BLaER1 (cell line): ENCODE measurements around the gene CREM.

Source experiments
- H3K27ac ChIP-seq: shearing (Covaris generic); formaldehyde crosslinking; 2 replicates; pipeline ENCODE4 v1.8.1; 2022
- H3K27me3 ChIP-seq: shearing (Covaris generic); formaldehyde crosslinking; 2 replicates; pipeline ENCODE4 v1.8.1; 2022
- H3K36me3 ChIP-seq: shearing (Covaris generic); formaldehyde crosslinking; 2 replicates; pipeline ENCODE4 v1.8.1; 2022
- H3K4me1 ChIP-seq: shearing (Covaris generic); formaldehyde crosslinking; 2 replicates; pipeline ENCODE4 v1.8.1; 2022
- H3K4me2 ChIP-seq: shearing (Covaris generic); formaldehyde crosslinking; 2 replicates; pipeline ENCODE4 v1.8.1; 2022
- H3K4me3 ChIP-seq: shearing (Covaris generic); formaldehyde crosslinking; 2 replicates; pipeline ENCODE4 v1.8.1; 2022
- H3K9ac ChIP-seq: shearing (Covaris generic); formaldehyde crosslinking; 2 replicates; pipeline ENCODE4 v1.8.1; 2022
- H3K9me3 ChIP-seq: shearing (Covaris generic); formaldehyde crosslinking; 2 replicates; pipeline ENCODE4 v1.8.1; 2022
- H4K20me1 ChIP-seq: shearing (Covaris generic); formaldehyde crosslinking; 2 replicates; pipeline ENCODE4 v1.8.1; 2022
- Cebpa-rat ChIP-seq: shearing (Covaris generic); IDR thresholded peaks from 2 replicates; pipeline ENCODE4 v1.8.1; 2022

CREM gene

DNA sequence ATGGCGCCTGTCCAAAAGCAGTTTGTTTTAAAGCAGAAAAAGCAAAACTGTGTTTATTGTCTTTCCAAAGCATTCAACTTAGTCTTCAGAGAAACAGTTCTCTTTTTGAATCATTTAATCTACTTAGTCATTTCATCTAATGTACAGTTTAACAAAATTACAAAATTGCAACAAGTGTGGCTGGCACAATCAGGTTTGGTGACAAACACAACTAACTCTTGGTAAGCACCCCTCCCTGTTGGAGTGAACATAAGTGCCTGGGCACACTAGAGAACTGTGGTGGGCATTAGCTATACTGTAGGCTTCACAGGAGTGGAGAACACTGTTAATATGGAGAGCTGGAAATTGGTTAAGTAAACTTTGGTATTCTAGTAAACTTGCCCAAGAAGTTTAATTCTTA is 6.9 kb downstream of the CREM start:
- Histone ChIP-seq H3K9me3 (no peaks in the 10 kb centered on the region), H3K9ac (no peak overlapping the region), H3K4me3 (no peak overlapping the region), H3K4me2 (no peak overlapping the region), H3K4me1 (peaks cover 20% of the 10 kb centered on the region), H3K27ac (no peak overlapping the region), H3K27me3 (no peaks in the 10 kb centered on the region), H4K20me1 (no peaks in the 10 kb centered on the region), H3K36me3 (no peaks in the 10 kb centered on the region)
- TF ChIP-seq Cebpa-rat: no peak

GRCh38 chr10:35135861-35136260 is 9.2 kb downstream of the CREM start:
- no peak for TF ChIP-seq Cebpa-rat
- H3K9me3 ChIP-seq: no peaks in the 10 kb centered on the region
- no peak overlapping the region for H3K4me3 ChIP-seq
- no peaks in the 10 kb centered on the region for H3K36me3 ChIP-seq
- no peak overlapping the region for H3K9ac ChIP-seq
- no peaks in the 10 kb centered on the region for H3K27me3 ChIP-seq
- peak overlapping the region; percentile 41 for H3K4me2 ChIP-seq
- H3K27ac ChIP-seq: no peak overlapping the region
- H4K20me1 ChIP-seq: no peaks in the 10 kb centered on the region
- peaks cover 17% of the 10 kb centered on the region for H3K4me1 ChIP-seq

- Histone ChIP-seq H3K4me2 (peak overlapping the region; percentile 41), H4K20me1 (no peaks in the 10 kb centered on the region), H3K4me1 (peaks cover 17% of the 10 kb centered on the region), H3K9ac (no peak overlapping the region), H3K9me3 (no peaks in the 10 kb centered on the region), H3K4me3 (no peak overlapping the region), H3K27me3 (no peaks in the 10 kb centered on the region), H3K36me3 (no peaks in the 10 kb centered on the region), H3K27ac (no peak overlapping the region)
- no peak for TF ChIP-seq Cebpa-rat
These were observed 9.7 kb downstream of the CREM start for GRCh38 chr10:35136263-35136815.

GRCh38 chr10:35140126-35140525 is 13.5 kb downstream of the CREM start:
- Histone ChIP-seq H3K4me1 (peaks cover 16% of the 10 kb centered on the region), H3K4me2 (no peak overlapping the region), H3K36me3 (peaks cover 4% of the 10 kb centered on the region; the same call in 1 of the 2 replicates), H3K27me3 (no peaks in the 10 kb centered on the region), H3K9me3 (peaks cover 4% of the 10 kb centered on the region; the same call in 1 of the 2 replicates), H3K9ac (no peak overlapping the region), H4K20me1 (no peaks in the 10 kb centered on the region), H3K4me3 (no peak overlapping the region), H3K27ac (no peak overlapping the region)
- no peak for TF ChIP-seq Cebpa-rat

- H3K4me2 ChIP-seq: no peak overlapping the region
- no peak for TF ChIP-seq Cebpa-rat
- H3K27ac ChIP-seq: no peak overlapping the region
- H3K9ac ChIP-seq: no peak overlapping the region
- H3K9me3 ChIP-seq: peaks cover 7% of the 10 kb centered on the region; the same call in 1 of the 2 replicates
- H4K20me1 ChIP-seq: no peaks in the 10 kb centered on the region
- H3K27me3 ChIP-seq: no peaks in the 10 kb centered on the region
- H3K4me1 ChIP-seq: peaks cover 15% of the 10 kb centered on the region
- H3K36me3 ChIP-seq: peaks cover 4% of the 10 kb centered on the region; the same call in 1 of the 2 replicates
- H3K4me3 ChIP-seq: no peak overlapping the region
These were observed 14.1 kb downstream of the CREM start for GRCh38 chr10:35140727-35141126.

GRCh38 chr10:35150308-35150707 is 23.7 kb downstream of the CREM start:
- no peaks in the 10 kb centered on the region for H4K20me1 ChIP-seq
- peak overlapping the region; percentile 10; the same call in 1 of the 2 replicates for H3K4me3 ChIP-seq
- peak overlapping the region; percentile 55 for H3K9ac ChIP-seq
- no peak for TF ChIP-seq Cebpa-rat
- no peaks in the 10 kb centered on the region for H3K36me3 ChIP-seq
- peaks cover 60% of the 10 kb centered on the region for H3K4me1 ChIP-seq
- no peaks in the 10 kb centered on the region for H3K27me3 ChIP-seq
- H3K9me3 ChIP-seq: peaks cover under 1% of the 10 kb centered on the region; the same call in 1 of the 2 replicates
- peak overlapping the region; percentile 87 for H3K4me2 ChIP-seq
- peak overlapping the region; percentile 47; the same call in 1 of the 2 replicates for H3K27ac ChIP-seq

GRCh38 chr10:35152992-35153391 is 26.3 kb downstream of the CREM start:
- Histone ChIP-seq H3K4me1 (peaks cover 60% of the 10 kb centered on the region), H3K36me3 (no peaks in the 10 kb centered on the region), H3K4me2 (no peak overlapping the region), H3K4me3 (no peak overlapping the region), H3K27ac (no peak overlapping the region), H4K20me1 (no peaks in the 10 kb centered on the region), H3K9me3 (no peaks in the 10 kb centered on the region), H3K27me3 (no peaks in the 10 kb centered on the region), H3K9ac (no peak overlapping the region)
- no peak for TF ChIP-seq Cebpa-rat

- Histone ChIP-seq H3K27ac (no peak overlapping the region), H4K20me1 (no peaks in the 10 kb centered on the region), H3K27me3 (no peaks in the 10 kb centered on the region), H3K9ac (no peak overlapping the region), H3K36me3 (0 out of 2 replicates have a peak, but pooled peaks cover 4% of the 10 kb centered on the region), H3K4me1 (peaks cover 54% of the 10 kb centered on the region), H3K4me2 (peak overlapping the region; percentile 42), H3K4me3 (no peak overlapping the region), H3K9me3 (no peaks in the 10 kb centered on the region)
- TF ChIP-seq Cebpa-rat: no peak
These were observed 27.1 kb downstream of the CREM start for GRCh38 chr10:35153716-35154115.

DNA sequence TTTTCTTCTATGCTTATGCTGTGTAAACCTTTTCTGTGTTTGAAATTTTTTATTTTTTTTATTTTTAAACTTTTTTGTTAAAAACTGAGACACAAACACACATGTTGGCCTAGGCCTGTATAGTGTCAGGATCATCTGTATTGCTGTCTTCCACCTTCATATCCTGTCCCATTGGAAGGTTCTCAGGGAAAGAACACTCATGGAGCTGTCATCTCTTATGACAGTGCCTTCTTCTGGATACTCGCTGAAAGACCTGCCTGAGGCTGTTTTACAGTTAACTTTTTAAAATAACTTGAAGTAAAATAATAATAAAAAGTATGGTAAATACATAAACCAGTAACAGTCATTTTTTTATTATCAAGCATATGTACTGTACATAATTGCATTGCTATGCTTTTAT is 34.1 kb downstream of the CREM start:
- no peaks in the 10 kb centered on the region for H4K20me1 ChIP-seq
- no peak overlapping the region for H3K9ac ChIP-seq
- H3K27ac ChIP-seq: no peak overlapping the region
- H3K36me3 ChIP-seq: 0 out of 2 replicates have a peak, but pooled peaks cover 4% of the 10 kb centered on the region
- H3K4me3 ChIP-seq: no peak overlapping the region
- no peak overlapping the region for H3K4me2 ChIP-seq
- H3K9me3 ChIP-seq: 0 out of 2 replicates have a peak, but pooled peaks cover 9% of the 10 kb centered on the region
- H3K27me3 ChIP-seq: no peaks in the 10 kb centered on the region
- H3K4me1 ChIP-seq: peaks cover 11% of the 10 kb centered on the region
- TF ChIP-seq Cebpa-rat: no peak

GRCh38 chr10:35161906-35162305 is 35.3 kb downstream of the CREM start:
- Histone ChIP-seq H3K9ac (no peak overlapping the region), H3K4me1 (peaks cover 11% of the 10 kb centered on the region), H3K27me3 (no peaks in the 10 kb centered on the region), H3K27ac (no peak overlapping the region), H3K36me3 (0 out of 2 replicates have a peak, but pooled peaks cover 4% of the 10 kb centered on the region), H3K4me3 (no peak overlapping the region), H3K4me2 (no peak overlapping the region), H3K9me3 (peaks cover 17% of the 10 kb centered on the region), H4K20me1 (no peaks in the 10 kb centered on the region)
- no peak for TF ChIP-seq Cebpa-rat
